H1 (cell line): ENCODE measurements around the gene ZNF432. TPM values are rescaled to one million over a fixed set of nuclear protein-coding genes. Genes with fewer than 3 reads are reported as not detected.
A peak's percentile ranks its signal among the peaks of the same experiment; 100 is the strongest.

Experiments used
- ASH2L ChIP-seq: fragments of 200-600, 300-600 bp; sonication (generic); IDR thresholded peaks from one replicate; pipeline ENCODE4 v1.7.1; 2017; ENCODE audit warnings: low read length
- BCL11A ChIP-seq, 2 experiments: IDR thresholded peaks; one replicate each; pipeline ENCODE4 v1.6.1; 2011; ENCODE audit warnings: low read depth in 2 of 2, low read length in 2 of 2, mild to moderate bottlenecking in 2 of 2
- CBX5 ChIP-seq: fragments of 300-800, 300-1000 bp; sonication (generic); IDR thresholded peaks from 2 replicates; pipeline ENCODE4 v1.7.1; 2016; ENCODE audit warnings: antibody characterized with exemption, low read length, low read depth
- CHD1 ChIP-seq: IDR thresholded peaks from 2 replicates; pipeline ENCODE4 v1.6.1; 2012; ENCODE audit warnings: low read depth, low read length, improper control_type of control experiment
- EGR1 ChIP-seq: IDR thresholded peaks from 2 replicates; pipeline ENCODE4 v1.6.1; 2011; ENCODE audit warnings: low read depth, low read length, borderline replicate concordance
- EZH2 ChIP-seq: fragments of 200-600 bp; sonication (generic); IDR thresholded peaks from 2 replicates; pipeline ENCODE4 v1.7.1; 2012; ENCODE audit warnings: low read depth, mild to moderate bottlenecking, moderate library complexity, low read length, inconsistent platforms; ENCODE audit not compliant: severe bottlenecking
- GABPA ChIP-seq: IDR thresholded peaks from 2 replicates; pipeline ENCODE4 v1.6.1; 2011; ENCODE audit warnings: mild to moderate bottlenecking, low read length, moderate library complexity, borderline replicate concordance; ENCODE audit not compliant: insufficient read depth
- KDM1A ChIP-seq: fragments of 200-600, 300-600 bp; sonication (generic); IDR thresholded peaks from 2 replicates; pipeline ENCODE4 v1.7.1; 2016; ENCODE audit warnings: mild to moderate bottlenecking, low read length, borderline replicate concordance
- PHF8 ChIP-seq: fragments of 200-600 bp; sonication (generic); conservative IDR thresholded peaks from 2 replicates; pipeline ENCODE4 v1.7.1; 2012; ENCODE audit warnings: low read depth, mild to moderate bottlenecking, inconsistent platforms, low read length, moderate library complexity
- POLR2A ChIP-seq, 2 experiments: IDR thresholded peaks; 1 replicate in 1 of 2; 2 replicates in 1 of 2; pipeline ENCODE4 v1.6.1; 2011; ENCODE audit warnings: low read depth in 2 of 2, low read length in 2 of 2, mild to moderate bottlenecking in 2 of 2; ENCODE audit errors: control extremely low read depth in 1 of 2
- RFX5 ChIP-seq: IDR thresholded peaks from 2 replicates; pipeline ENCODE4 v1.6.1; 2011; ENCODE audit warnings: low read depth, low read length, improper control_type of control experiment, borderline replicate concordance
- RXRA ChIP-seq: IDR thresholded peaks from 2 replicates; pipeline ENCODE4 v1.6.1; 2011; ENCODE audit warnings: low read depth, mild to moderate bottlenecking, low read length, moderate library complexity; ENCODE audit not compliant: insufficient read depth
- SP2 ChIP-seq: IDR thresholded peaks from 2 replicates; pipeline ENCODE4 v1.6.1; 2012; ENCODE audit warnings: mild to moderate bottlenecking, low read length, inconsistent platforms
- SP4 ChIP-seq: IDR thresholded peaks from 2 replicates; pipeline ENCODE4 v1.6.1; 2012; ENCODE audit warnings: low read length, inconsistent platforms
- SRF ChIP-seq: IDR thresholded peaks from 2 replicates; pipeline ENCODE4 v1.6.1; 2011; ENCODE audit warnings: mild to moderate bottlenecking, low read depth, low read length, moderate library complexity
- TAF1 ChIP-seq: IDR thresholded peaks from 2 replicates; pipeline ENCODE4 v1.6.1; 2011; ENCODE audit warnings: mild to moderate bottlenecking, low read depth, low read length
- TBP ChIP-seq: IDR thresholded peaks from 2 replicates; pipeline ENCODE4 v1.6.1; 2011; ENCODE audit warnings: low read depth, low read length, improper control_type of control experiment
- ZNF274 ChIP-seq: IDR thresholded peaks from 2 replicates; pipeline ENCODE4 v1.7.0; 2012; ENCODE audit warnings: low read length, borderline replicate concordance; ENCODE audit errors: extremely low read depth
- polyA plus RNA-seq, 7 experiments: library from polyadenylated mRNA; depleted of rRNA in 3 of 7; stranded (reverse) in 5 of 7; unstranded in 2 of 7; fragments of >200 nt in 5 of 7; fragments of 200-250 nt in 2 of 7; gene quantifications; 1 replicate in 5 of 7; 2 replicates in 1 of 7; 4 replicates in 1 of 7; pipeline versions ENCODE4 v1.2.1 to v1.2.3, GENCODE V29; 2011 to 2013; ENCODE audit warnings: missing spikeins in 2 of 7, mixed read lengths in 2 of 7
- total RNA-seq: library from RNA; stranded (reverse); fragmentation: NEBNext Ultra II Directional; extraction: Animal tissue kit (Norgen Biotek cat#: 25700); gene quantifications from 2 replicates; pipeline ENCODE4 v1.2.1, GENCODE V29; 2021
- TF ChIP-seq, protein P1 (sequence below), 3 experiments: IDR thresholded peaks; 1 replicate in 2 of 3; 2 replicates in 1 of 3; pipeline versions ENCODE4 v1.5.1 to v1.6.1; 2011; ENCODE audit warnings: low read length in 3 of 3, mild to moderate bottlenecking in 3 of 3, inconsistent platforms in 2 of 3, low read depth in 1 of 3, moderate library complexity in 1 of 3; ENCODE audit not compliant: insufficient read depth in 1 of 3; ENCODE audit errors: control extremely low read depth in 1 of 3
- TF ChIP-seq, protein P2 (sequence below): IDR thresholded peaks from 2 replicates; pipeline ENCODE4 v1.6.1; 2011; ENCODE audit warnings: low read depth, mild to moderate bottlenecking, low read length; ENCODE audit not compliant: insufficient read depth
- TF ChIP-seq, protein P3 (sequence below): IDR thresholded peaks from 2 replicates; pipeline ENCODE4 v1.6.1; 2012; ENCODE audit warnings: inconsistent platforms

Gene ZNF432
- total and polyA plus RNA-seq, 2 of the 8 experiments (the other 6 are each of a cell fraction or from before 2014, with no cell fraction given), result 2.0 to 8.3 TPM

DNA sequence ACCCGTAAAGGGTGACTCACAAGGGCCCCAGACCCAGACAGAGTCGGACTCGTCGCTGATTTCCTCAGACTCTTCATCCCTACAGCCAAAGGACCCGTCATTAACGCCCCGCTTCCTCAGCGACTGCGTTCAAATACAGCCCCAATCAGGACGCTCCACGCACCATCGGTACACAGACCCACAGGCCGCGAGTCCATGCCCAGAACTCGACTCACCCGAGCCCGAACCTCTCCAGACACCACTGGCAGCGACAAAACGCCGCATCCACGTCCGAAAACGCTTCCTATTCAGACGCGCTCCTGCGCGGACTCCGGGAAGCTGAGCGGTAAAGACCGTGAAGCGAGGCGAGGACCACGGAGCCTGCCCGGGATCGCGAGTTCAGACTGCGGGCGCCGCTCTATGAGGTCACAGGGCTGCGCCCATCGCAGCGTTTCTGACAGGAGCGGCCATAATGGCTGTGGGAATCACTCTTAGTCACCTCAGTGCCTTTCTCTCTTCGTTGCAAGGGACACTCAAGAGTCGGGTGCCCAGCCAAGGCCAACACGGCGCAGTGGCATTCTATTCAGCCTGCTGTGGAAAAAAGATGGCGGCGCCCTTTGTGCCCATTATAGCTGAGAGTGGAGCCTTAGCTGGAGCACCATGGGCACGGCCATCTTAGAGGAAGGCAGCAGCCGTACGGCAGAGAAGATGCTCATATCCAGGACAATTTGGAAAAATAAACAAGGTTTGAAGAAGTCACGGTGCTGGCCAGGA is 20.4 kb downstream of the ZNF432 start, which contains the start of gene ZNF614 (continued):
- TF ChIP-seq, protein P1, sequence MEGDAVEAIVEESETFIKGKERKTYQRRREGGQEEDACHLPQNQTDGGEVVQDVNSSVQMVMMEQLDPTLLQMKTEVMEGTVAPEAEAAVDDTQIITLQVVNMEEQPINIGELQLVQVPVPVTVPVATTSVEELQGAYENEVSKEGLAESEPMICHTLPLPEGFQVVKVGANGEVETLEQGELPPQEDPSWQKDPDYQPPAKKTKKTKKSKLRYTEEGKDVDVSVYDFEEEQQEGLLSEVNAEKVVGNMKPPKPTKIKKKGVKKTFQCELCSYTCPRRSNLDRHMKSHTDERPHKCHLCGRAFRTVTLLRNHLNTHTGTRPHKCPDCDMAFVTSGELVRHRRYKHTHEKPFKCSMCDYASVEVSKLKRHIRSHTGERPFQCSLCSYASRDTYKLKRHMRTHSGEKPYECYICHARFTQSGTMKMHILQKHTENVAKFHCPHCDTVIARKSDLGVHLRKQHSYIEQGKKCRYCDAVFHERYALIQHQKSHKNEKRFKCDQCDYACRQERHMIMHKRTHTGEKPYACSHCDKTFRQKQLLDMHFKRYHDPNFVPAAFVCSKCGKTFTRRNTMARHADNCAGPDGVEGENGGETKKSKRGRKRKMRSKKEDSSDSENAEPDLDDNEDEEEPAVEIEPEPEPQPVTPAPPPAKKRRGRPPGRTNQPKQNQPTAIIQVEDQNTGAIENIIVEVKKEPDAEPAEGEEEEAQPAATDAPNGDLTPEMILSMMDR (IDR thresholded peaks at IDR 0.05; ENCODE audit: control extremely low read depth in 1 of 3, insufficient read depth in 1 of 3, low read depth in 1 of 3, low read length in 3 of 3), result no peak
- TF ChIP-seq RFX5, result no peak
- peak; percentile 74 for TF ChIP-seq TBP
- peak; percentile 84 for TF ChIP-seq SRF
- no peak for TF ChIP-seq GABPA
- TF ChIP-seq KDM1A, result no peak
- TF ChIP-seq SP2, result no peak
- TF ChIP-seq PHF8, result peak; percentile 94
- TF ChIP-seq BCL11A (IDR thresholded peaks at IDR 0.05; ENCODE audit: low read depth in 2 of 2, low read length in 2 of 2), result no peak
- no peak for TF ChIP-seq CBX5
- TF ChIP-seq EGR1, result no peak
- no peak for TF ChIP-seq CHD1
- TF ChIP-seq, protein P2, sequence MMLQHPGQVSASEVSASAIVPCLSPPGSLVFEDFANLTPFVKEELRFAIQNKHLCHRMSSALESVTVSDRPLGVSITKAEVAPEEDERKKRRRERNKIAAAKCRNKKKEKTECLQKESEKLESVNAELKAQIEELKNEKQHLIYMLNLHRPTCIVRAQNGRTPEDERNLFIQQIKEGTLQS, result peak; percentile 86
- no peak for TF ChIP-seq EZH2
- peak; percentile 64; the same call in 1 of the 2 replicates for TF ChIP-seq SP4
- no peak for TF ChIP-seq RXRA
- TF ChIP-seq POLR2A (IDR thresholded peaks at IDR 0.05; ENCODE audit: control extremely low read depth in 1 of 2, low read depth in 2 of 2, low read length in 2 of 2), result peak in 1 of 2 experiments; percentile 96; a peak in 2 of 3 replicates
- TF ChIP-seq TAF1, result peak; percentile 91
- TF ChIP-seq, protein P3, sequence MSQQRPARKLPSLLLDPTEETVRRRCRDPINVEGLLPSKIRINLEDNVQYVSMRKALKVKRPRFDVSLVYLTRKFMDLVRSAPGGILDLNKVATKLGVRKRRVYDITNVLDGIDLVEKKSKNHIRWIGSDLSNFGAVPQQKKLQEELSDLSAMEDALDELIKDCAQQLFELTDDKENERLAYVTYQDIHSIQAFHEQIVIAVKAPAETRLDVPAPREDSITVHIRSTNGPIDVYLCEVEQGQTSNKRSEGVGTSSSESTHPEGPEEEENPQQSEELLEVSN, result peak; percentile 50
- no peak for TF ChIP-seq ZNF274
- peak; percentile 96 for TF ChIP-seq ASH2L
